Measurements from ENCODE around the gene SOD3. TPM values are rescaled to one million over a fixed set of nuclear protein-coding genes. Genes with fewer than 3 reads are reported as not detected.

The SOD3 gene, protein sequence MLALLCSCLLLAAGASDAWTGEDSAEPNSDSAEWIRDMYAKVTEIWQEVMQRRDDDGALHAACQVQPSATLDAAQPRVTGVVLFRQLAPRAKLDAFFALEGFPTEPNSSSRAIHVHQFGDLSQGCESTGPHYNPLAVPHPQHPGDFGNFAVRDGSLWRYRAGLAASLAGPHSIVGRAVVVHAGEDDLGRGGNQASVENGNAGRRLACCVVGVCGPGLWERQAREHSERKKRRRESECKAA
- 61.3 and 143 TPM in 2 replicates for total RNA-seq

DNA sequence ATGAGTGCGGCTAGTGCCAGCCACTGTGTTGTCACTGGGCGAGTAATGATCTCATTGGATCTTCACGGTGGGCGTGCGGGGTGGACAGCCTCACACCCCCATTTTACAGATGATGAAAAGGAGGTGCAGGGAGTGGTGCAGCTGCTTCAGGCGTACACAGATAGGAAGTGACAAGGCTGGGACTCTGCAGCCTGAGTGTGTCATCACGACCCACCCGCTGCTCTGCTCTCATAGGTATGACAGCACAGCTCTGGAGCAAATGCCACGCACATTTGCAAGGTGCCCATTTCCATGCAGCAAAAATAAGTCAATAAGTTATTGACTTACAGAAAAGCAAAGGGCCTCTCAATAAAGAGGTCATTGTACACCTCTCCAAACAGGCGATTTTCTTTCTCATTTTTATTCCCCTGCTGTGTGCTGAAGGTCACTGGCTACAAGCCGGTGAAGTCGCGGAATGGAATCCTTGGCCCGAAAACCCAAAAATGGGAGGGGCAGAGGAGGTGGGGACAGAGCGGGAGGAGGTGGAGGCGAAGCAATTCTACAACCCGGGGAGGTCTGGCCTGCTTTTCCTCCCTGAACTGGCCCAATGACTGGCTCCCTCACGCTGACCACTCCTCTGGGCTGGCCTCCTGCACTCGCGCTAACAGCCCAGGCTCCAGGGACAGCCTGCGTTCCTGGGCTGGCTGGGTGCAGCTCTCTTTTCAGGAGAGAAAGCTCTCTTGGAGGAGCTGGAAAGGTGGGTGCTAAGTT is at the start of gene SOD3:
TSS of gene SOD3 (plus strand) at position 658 of the 750 bp plus-strand sequence. CDS start 3,949 bp downstream, outside the sequence.

Other genes with a start within 250 kb of the SOD3 start
- 114 and 145 TPM in 2 replicates for gene DHX15, start 211.0 kb upstream of the SOD3 start, total RNA-seq
- gene CCDC149, start 117.5 kb downstream of the SOD3 start, total RNA-seq = 12.6 and 17.0 TPM in 2 replicates
- 0.23 and 0.59 TPM in 2 replicates for gene LGI2, start 235.4 kb downstream of the SOD3 start, total RNA-seq

Data from smooth muscle cell of the pulmonary artery (primary cell).